ENCODE data around the gene HSPG2.

HSPG2 gene

GRCh38 chr1:21837476-21837875 is 99.6 kb downstream of the HSPG2 start:
- peaks cover 36% of the 10 kb centered on the region for H3K36me3 ChIP-seq
- peaks cover 2% of the 10 kb centered on the region for H3K9me3 ChIP-seq (ENCODE audit: severe bottlenecking)
- no peaks in the 10 kb centered on the region for H3K27me3 ChIP-seq (ENCODE audit: insufficient read depth, low read depth, severe bottlenecking)
- no peak for TF ChIP-seq CTCF (IDR thresholded peaks at IDR 0.05; ENCODE audit: low read depth, low read length)
- DNase-seq: no peak
- no peak overlapping the region for H3K4me3 ChIP-seq (ENCODE audit: low read depth, low read length)
- H3K27ac ChIP-seq: no peak overlapping the region

- TF ChIP-seq CTCF (IDR thresholded peaks at IDR 0.05; ENCODE audit: low read depth, low read length): no peak
- H3K36me3 ChIP-seq: peaks cover 36% of the 10 kb centered on the region
- H3K27me3 ChIP-seq (ENCODE audit: insufficient read depth, low read depth, severe bottlenecking): no peaks in the 10 kb centered on the region
- no peak overlapping the region for H3K4me3 ChIP-seq (ENCODE audit: low read depth, low read length)
- DNase-seq: no peak
- no peak overlapping the region for H3K27ac ChIP-seq
- peaks cover 2% of the 10 kb centered on the region for H3K9me3 ChIP-seq (ENCODE audit: severe bottlenecking)
Measured at GRCh38 chr1:21836729-21837128, 100.4 kb downstream of the HSPG2 start.

- Histone ChIP-seq H3K36me3 (peaks cover 36% of the 10 kb centered on the region), H3K9me3 (ENCODE audit: severe bottlenecking) (peaks cover 2% of the 10 kb centered on the region), H3K27ac (no peak overlapping the region), H3K4me3 (ENCODE audit: low read depth, low read length) (no peak overlapping the region), H3K27me3 (ENCODE audit: insufficient read depth, low read depth, severe bottlenecking) (no peaks in the 10 kb centered on the region)
- DNase-seq: no peak
- TF ChIP-seq CTCF (IDR thresholded peaks at IDR 0.05; ENCODE audit: low read depth, low read length): no peak
Measured at GRCh38 chr1:21836010-21836409, 101.1 kb downstream of the HSPG2 start.

GRCh38 chr1:21834666-21835065 is 102.4 kb downstream of the HSPG2 start:
- H3K27me3 ChIP-seq (ENCODE audit: insufficient read depth, low read depth, severe bottlenecking): no peaks in the 10 kb centered on the region
- peaks cover 2% of the 10 kb centered on the region for H3K9me3 ChIP-seq (ENCODE audit: severe bottlenecking)
- H3K27ac ChIP-seq: no peak overlapping the region
- no peak for DNase-seq
- TF ChIP-seq CTCF (IDR thresholded peaks at IDR 0.05; ENCODE audit: low read depth, low read length): no peak
- H3K4me3 ChIP-seq (ENCODE audit: low read depth, low read length): no peak overlapping the region
- peaks cover 36% of the 10 kb centered on the region for H3K36me3 ChIP-seq

GRCh38 chr1:21834094-21834493 is 103.0 kb downstream of the HSPG2 start:
- TF ChIP-seq CTCF (IDR thresholded peaks at IDR 0.05; ENCODE audit: low read depth, low read length): no peak
- H3K27ac ChIP-seq: no peak overlapping the region
- H3K36me3 ChIP-seq: peaks cover 33% of the 10 kb centered on the region
- H3K9me3 ChIP-seq (ENCODE audit: severe bottlenecking): peaks cover 2% of the 10 kb centered on the region
- no peak overlapping the region for H3K4me3 ChIP-seq (ENCODE audit: low read depth, low read length)
- H3K27me3 ChIP-seq (ENCODE audit: insufficient read depth, low read depth, severe bottlenecking): no peaks in the 10 kb centered on the region
- no peak for DNase-seq

GRCh38 chr1:21833392-21833976 is 103.6 kb downstream of the HSPG2 start:
- no peaks in the 10 kb centered on the region for H3K27me3 ChIP-seq (ENCODE audit: insufficient read depth, low read depth, severe bottlenecking)
- H3K9me3 ChIP-seq (ENCODE audit: severe bottlenecking): peaks cover 2% of the 10 kb centered on the region
- H3K27ac ChIP-seq: no peak overlapping the region
- peaks cover 33% of the 10 kb centered on the region for H3K36me3 ChIP-seq
- DNase-seq: no peak
- no peak for TF ChIP-seq CTCF (IDR thresholded peaks at IDR 0.05; ENCODE audit: low read depth, low read length)
- H3K4me3 ChIP-seq (ENCODE audit: low read depth, low read length): no peak overlapping the region
